ENCODE measurements around the gene EMD.

EMD gene

DNA sequence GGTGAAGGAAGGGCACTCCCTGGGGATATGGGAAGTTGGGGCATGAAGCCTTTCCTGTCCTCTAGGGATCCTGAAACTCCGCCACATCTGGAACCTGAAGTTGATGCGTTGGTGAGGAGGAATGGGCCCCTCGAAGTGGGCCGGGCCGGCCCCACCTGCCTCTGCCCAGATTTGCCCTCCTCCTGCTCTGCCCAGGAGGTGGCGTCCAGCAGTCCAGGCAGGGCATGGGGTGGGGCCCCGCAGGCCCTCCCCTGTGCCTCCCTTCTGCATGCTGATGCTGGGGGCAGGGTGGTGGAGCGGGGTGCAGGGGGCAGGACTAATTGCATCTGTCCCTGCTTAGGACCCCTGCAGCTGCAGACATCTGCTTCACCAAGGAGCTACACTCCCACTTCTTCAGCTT is 34.0 kb downstream of the EMD start:
- no peak for DNase-seq
- peaks cover 11% of the 10 kb centered on the region for H3K79me2 ChIP-seq (ENCODE audit: control insufficient read depth, insufficient read depth, low read length, poor library complexity)
- no peaks in the 10 kb centered on the region for H3K9me3 ChIP-seq (ENCODE audit: insufficient read depth, low read depth, low read length)
- H3K36me3 ChIP-seq (ENCODE audit: control insufficient read depth in 1 of 2, insufficient read depth in 2 of 2, low read length in 2 of 2), result peaks cover 0 to 4% of the 10 kb centered on the region in 2 experiments
- peaks cover 9 to 14% of the 10 kb centered on the region in 2 experiments for H3K4me1 ChIP-seq (ENCODE audit: control insufficient read depth in 1 of 2, insufficient read depth in 2 of 2, low read length in 2 of 2)
- H2BK120ac ChIP-seq (ENCODE audit: insufficient read depth, low read length, poor library complexity), result no peak overlapping the region
- no peak overlapping the region for H3K14ac ChIP-seq (ENCODE audit: low read length)
- H3K4ac ChIP-seq (ENCODE audit: low read depth, low read length), result no peak overlapping the region
- no peak overlapping the region for H3K4me2 ChIP-seq (ENCODE audit: low read length)
- H3K18ac ChIP-seq (ENCODE audit: low read length), result no peak overlapping the region
- H3K9ac ChIP-seq (ENCODE audit: low read length), result no peak overlapping the region
- no peak overlapping the region for H4K8ac ChIP-seq (ENCODE audit: low read depth, low read length)
- H3K27ac ChIP-seq (ENCODE audit: low read depth, low read length), result no peak overlapping the region
- H2AFZ ChIP-seq (ENCODE audit: insufficient read depth, low read length, poor library complexity), result no peak overlapping the region
- H2AK5ac ChIP-seq (ENCODE audit: low read length), result no peak overlapping the region
- no peak overlapping the region for H4K12ac ChIP-seq (ENCODE audit: low read depth, low read length)
- H2BK12ac ChIP-seq (ENCODE audit: low read length), result no peak overlapping the region
- H4K91ac ChIP-seq (ENCODE audit: low read depth, low read length), result no peak overlapping the region
- no peaks in the 10 kb centered on the region for H3K27me3 ChIP-seq (ENCODE audit: insufficient read depth, low read length)
- no peak overlapping the region for H3K23ac ChIP-seq (ENCODE audit: low read length)
- no peak overlapping the region for H2BK5ac ChIP-seq (ENCODE audit: low read depth, low read length, poor library complexity)
- peaks cover 9% of the 10 kb centered on the region for H3K79me1 ChIP-seq (ENCODE audit: low read length)
- no peak overlapping the region for H3K4me3 ChIP-seq (ENCODE audit: low read depth, low read length)
- WGBS (ENCODE audit: extremely low coverage, insufficient coverage, insufficient read length), result no CpG with 5 or more reads among the region's 8 CpGs

DNA sequence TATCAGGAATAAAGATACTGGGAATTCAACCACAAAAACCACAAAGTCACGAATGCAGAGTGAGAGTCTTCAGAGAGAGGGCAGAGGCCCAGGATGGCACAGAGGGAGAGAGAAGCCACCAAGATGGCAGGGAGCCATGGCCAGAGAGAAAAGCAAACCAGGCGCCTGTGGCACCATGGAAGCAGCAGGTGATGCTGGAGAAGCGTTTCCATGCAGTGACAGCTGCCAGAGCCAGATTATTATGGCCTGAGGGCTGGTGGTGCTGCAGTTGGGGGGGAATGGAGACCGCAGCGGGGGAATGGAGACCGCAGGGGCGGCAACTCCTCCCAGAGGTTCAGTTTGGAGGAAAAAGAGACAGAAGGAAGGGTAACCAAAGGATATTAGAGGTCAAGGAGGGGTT is 38.1 kb downstream of the EMD start:
- H3K18ac ChIP-seq (ENCODE audit: low read length), result no peak overlapping the region
- no peak overlapping the region for H4K8ac ChIP-seq (ENCODE audit: low read depth, low read length)
- H4K91ac ChIP-seq (ENCODE audit: low read depth, low read length), result no peak overlapping the region
- H2BK120ac ChIP-seq (ENCODE audit: insufficient read depth, low read length, poor library complexity), result no peak overlapping the region
- H3K4me1 ChIP-seq (ENCODE audit: control insufficient read depth in 1 of 2, insufficient read depth in 2 of 2, low read length in 2 of 2), result peaks cover 2 to 4% of the 10 kb centered on the region in 2 experiments
- H2AFZ ChIP-seq (ENCODE audit: insufficient read depth, low read length, poor library complexity), result no peak overlapping the region
- no peak overlapping the region for H3K27ac ChIP-seq (ENCODE audit: low read depth, low read length)
- H2BK12ac ChIP-seq (ENCODE audit: low read length), result no peak overlapping the region
- no peak overlapping the region for H3K4me3 ChIP-seq (ENCODE audit: low read depth, low read length)
- H3K4ac ChIP-seq (ENCODE audit: low read depth, low read length), result no peak overlapping the region
- H3K27me3 ChIP-seq (ENCODE audit: insufficient read depth, low read length), result no peaks in the 10 kb centered on the region
- no peaks in the 10 kb centered on the region for H3K79me2 ChIP-seq (ENCODE audit: control insufficient read depth, insufficient read depth, low read length, poor library complexity)
- peaks cover 9 to 14% of the 10 kb centered on the region in 2 experiments for H3K36me3 ChIP-seq (ENCODE audit: control insufficient read depth in 1 of 2, insufficient read depth in 2 of 2, low read length in 2 of 2)
- H3K23ac ChIP-seq (ENCODE audit: low read length), result no peak overlapping the region
- H2AK5ac ChIP-seq (ENCODE audit: low read length), result no peak overlapping the region
- H4K12ac ChIP-seq (ENCODE audit: low read depth, low read length), result no peak overlapping the region
- DNase-seq, result no peak
- WGBS (ENCODE audit: extremely low coverage, insufficient coverage, insufficient read length), result no CpG with 5 or more reads among the region's 7 CpGs
- H3K9ac ChIP-seq (ENCODE audit: low read length), result no peak overlapping the region
- H3K9me3 ChIP-seq (ENCODE audit: insufficient read depth, low read depth, low read length), result no peaks in the 10 kb centered on the region
- no peaks in the 10 kb centered on the region for H3K79me1 ChIP-seq (ENCODE audit: low read length)
- H3K14ac ChIP-seq (ENCODE audit: low read length), result no peak overlapping the region
- H2BK5ac ChIP-seq (ENCODE audit: low read depth, low read length, poor library complexity), result no peak overlapping the region
- H3K4me2 ChIP-seq (ENCODE audit: low read length), result no peak overlapping the region

DNA sequence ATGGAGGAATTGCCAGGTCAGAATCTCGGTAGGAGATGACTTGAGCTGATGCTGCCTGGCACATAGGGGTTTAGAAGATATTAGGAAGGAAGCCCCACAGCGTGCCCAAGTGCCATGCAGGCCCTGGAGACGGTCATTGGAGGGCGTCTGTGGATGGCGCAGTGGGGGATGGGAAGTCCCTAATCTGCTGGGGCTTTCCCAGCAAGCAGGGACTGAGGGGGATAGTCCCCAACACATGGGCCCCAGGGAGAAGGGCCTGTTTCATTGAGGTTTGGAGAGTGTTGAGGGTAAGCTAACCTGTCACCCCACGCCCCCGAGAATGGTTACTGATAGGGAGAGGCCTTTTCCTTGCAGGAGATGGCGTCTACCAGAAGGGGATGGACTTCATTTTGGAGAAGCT is 40.1 kb downstream of the EMD start:
- H4K12ac ChIP-seq (ENCODE audit: low read depth, low read length), result no peak overlapping the region
- H3K27me3 ChIP-seq (ENCODE audit: insufficient read depth, low read length), result no peaks in the 10 kb centered on the region
- H2AK5ac ChIP-seq (ENCODE audit: low read length), result no peak overlapping the region
- H3K36me3 ChIP-seq (ENCODE audit: control insufficient read depth in 1 of 2, insufficient read depth in 2 of 2, low read length in 2 of 2), result peaks cover 9 to 10% of the 10 kb centered on the region in 2 experiments
- WGBS (ENCODE audit: extremely low coverage, insufficient coverage, insufficient read length), result no CpG with 5 or more reads among the region's 8 CpGs
- no peak overlapping the region for H4K8ac ChIP-seq (ENCODE audit: low read depth, low read length)
- H4K91ac ChIP-seq (ENCODE audit: low read depth, low read length), result no peak overlapping the region
- no peak overlapping the region for H2BK5ac ChIP-seq (ENCODE audit: low read depth, low read length, poor library complexity)
- no peak overlapping the region for H2BK120ac ChIP-seq (ENCODE audit: insufficient read depth, low read length, poor library complexity)
- no peak overlapping the region for H3K14ac ChIP-seq (ENCODE audit: low read length)
- H3K79me2 ChIP-seq (ENCODE audit: control insufficient read depth, insufficient read depth, low read length, poor library complexity), result no peaks in the 10 kb centered on the region
- no peaks in the 10 kb centered on the region for H3K79me1 ChIP-seq (ENCODE audit: low read length)
- H3K18ac ChIP-seq (ENCODE audit: low read length), result no peak overlapping the region
- H3K4me1 ChIP-seq (ENCODE audit: control insufficient read depth in 1 of 2, insufficient read depth in 2 of 2, low read length in 2 of 2), result no peaks in the 10 kb centered on the region
- H3K4me3 ChIP-seq (ENCODE audit: low read depth, low read length), result no peak overlapping the region
- H2BK12ac ChIP-seq (ENCODE audit: low read length), result no peak overlapping the region
- H3K23ac ChIP-seq (ENCODE audit: low read length), result no peak overlapping the region
- no peak overlapping the region for H2AFZ ChIP-seq (ENCODE audit: insufficient read depth, low read length, poor library complexity)
- no peak overlapping the region for H3K27ac ChIP-seq (ENCODE audit: low read depth, low read length)
- no peak overlapping the region for H3K9ac ChIP-seq (ENCODE audit: low read length)
- no peak overlapping the region for H3K4ac ChIP-seq (ENCODE audit: low read depth, low read length)
- no peak overlapping the region for H3K4me2 ChIP-seq (ENCODE audit: low read length)
- DNase-seq, result no peak
- no peaks in the 10 kb centered on the region for H3K9me3 ChIP-seq (ENCODE audit: insufficient read depth, low read depth, low read length)

- Histone ChIP-seq H3K23ac (ENCODE audit: low read length) (no peak overlapping the region), H3K9me3 (ENCODE audit: insufficient read depth, low read depth, low read length) (no peaks in the 10 kb centered on the region), H3K79me1 (ENCODE audit: low read length) (no peaks in the 10 kb centered on the region), H4K12ac (ENCODE audit: low read depth, low read length) (no peak overlapping the region), H3K27ac (ENCODE audit: low read depth, low read length) (no peak overlapping the region), H3K4me1 (ENCODE audit: control insufficient read depth in 1 of 2, insufficient read depth in 2 of 2, low read length in 2 of 2) (no peaks in the 10 kb centered on the region), H2BK5ac (ENCODE audit: low read depth, low read length, poor library complexity) (no peak overlapping the region), H2BK120ac (ENCODE audit: insufficient read depth, low read length, poor library complexity) (no peak overlapping the region), H3K9ac (ENCODE audit: low read length) (no peak overlapping the region), H2AFZ (ENCODE audit: insufficient read depth, low read length, poor library complexity) (no peak overlapping the region), H3K4me3 (ENCODE audit: low read depth, low read length) (no peak overlapping the region), H2AK5ac (ENCODE audit: low read length) (no peak overlapping the region), H3K18ac (ENCODE audit: low read length) (no peak overlapping the region), H3K14ac (ENCODE audit: low read length) (no peak overlapping the region), H4K91ac (ENCODE audit: low read depth, low read length) (no peak overlapping the region), H3K4ac (ENCODE audit: low read depth, low read length) (no peak overlapping the region), H3K36me3 (ENCODE audit: control insufficient read depth in 1 of 2, insufficient read depth in 2 of 2, low read length in 2 of 2) (peaks cover 9 to 10% of the 10 kb centered on the region in 2 experiments), H3K27me3 (ENCODE audit: insufficient read depth, low read length) (no peaks in the 10 kb centered on the region), H2BK12ac (ENCODE audit: low read length) (no peak overlapping the region), H3K4me2 (ENCODE audit: low read length) (no peak overlapping the region), H3K79me2 (ENCODE audit: control insufficient read depth, insufficient read depth, low read length, poor library complexity) (no peaks in the 10 kb centered on the region), H4K8ac (ENCODE audit: low read depth, low read length) (no peak overlapping the region)
- WGBS (ENCODE audit: extremely low coverage, insufficient coverage, insufficient read length), result no CpG with 5 or more reads among the region's 19 CpGs
- DNase-seq, result no peak
These were observed 40.8 kb downstream of the EMD start for GRCh38 chrX:154419688-154420401.

Data from trophoblast cell (in vitro differentiated cells and primary cell).